ENCODE data around the gene PANK2.

DNA sequence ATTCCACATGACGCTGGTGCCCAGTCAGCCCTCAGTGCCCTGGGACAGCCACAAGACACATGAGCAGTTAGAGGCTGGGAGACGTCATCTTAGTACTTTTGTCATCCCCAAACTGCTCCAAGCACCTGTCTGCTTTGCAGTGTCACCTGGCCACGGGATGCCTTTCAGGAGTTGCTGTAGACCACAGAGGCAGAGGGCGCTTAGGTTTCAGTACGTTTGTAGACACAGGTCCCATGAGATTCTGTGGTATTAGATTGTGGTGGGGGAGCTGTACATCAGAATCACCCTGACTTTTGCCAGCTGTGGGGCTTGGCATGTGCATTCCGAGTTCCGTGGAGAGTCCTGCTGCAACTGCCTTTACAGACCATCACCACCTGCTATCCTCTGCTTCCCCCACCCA, 25.9 kb upstream of the PANK2 start:
- TF ChIP-seq, protein P1, sequence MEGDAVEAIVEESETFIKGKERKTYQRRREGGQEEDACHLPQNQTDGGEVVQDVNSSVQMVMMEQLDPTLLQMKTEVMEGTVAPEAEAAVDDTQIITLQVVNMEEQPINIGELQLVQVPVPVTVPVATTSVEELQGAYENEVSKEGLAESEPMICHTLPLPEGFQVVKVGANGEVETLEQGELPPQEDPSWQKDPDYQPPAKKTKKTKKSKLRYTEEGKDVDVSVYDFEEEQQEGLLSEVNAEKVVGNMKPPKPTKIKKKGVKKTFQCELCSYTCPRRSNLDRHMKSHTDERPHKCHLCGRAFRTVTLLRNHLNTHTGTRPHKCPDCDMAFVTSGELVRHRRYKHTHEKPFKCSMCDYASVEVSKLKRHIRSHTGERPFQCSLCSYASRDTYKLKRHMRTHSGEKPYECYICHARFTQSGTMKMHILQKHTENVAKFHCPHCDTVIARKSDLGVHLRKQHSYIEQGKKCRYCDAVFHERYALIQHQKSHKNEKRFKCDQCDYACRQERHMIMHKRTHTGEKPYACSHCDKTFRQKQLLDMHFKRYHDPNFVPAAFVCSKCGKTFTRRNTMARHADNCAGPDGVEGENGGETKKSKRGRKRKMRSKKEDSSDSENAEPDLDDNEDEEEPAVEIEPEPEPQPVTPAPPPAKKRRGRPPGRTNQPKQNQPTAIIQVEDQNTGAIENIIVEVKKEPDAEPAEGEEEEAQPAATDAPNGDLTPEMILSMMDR (IDR thresholded peaks at IDR 0.05): no peak
- no peak for TF ChIP-seq POLR2A (IDR thresholded peaks at IDR 0.05)
- no peak for TF ChIP-seq POLR2AphosphoS5 (IDR thresholded peaks at IDR 0.05)

All from suprapubic skin (tissue), 4 donors.